ENCODE results near the gene C10orf71.

The C10orf71 gene

GRCh38 chr10:49277973-49278372, 21.0 kb upstream of the C10orf71 start:
- H4K20me1 ChIP-seq (ENCODE audit: insufficient read depth, low read length): no peaks in the 10 kb centered on the region
- TF ChIP-seq EZH2 (IDR thresholded peaks at IDR 0.05; ENCODE audit: borderline replicate concordance, low read length): no peak
- TF ChIP-seq CTCF (IDR thresholded peaks at IDR 0.05; ENCODE audit: low read length): no peak
- H2AFZ ChIP-seq (ENCODE audit: low read length): no peak overlapping the region
- H3K9me2 ChIP-seq (ENCODE audit: low read depth, low read length): no peaks in the 10 kb centered on the region
- H3K4me3 ChIP-seq (ENCODE audit: low read depth, low read length, poor library complexity, severe bottlenecking): no peak overlapping the region
- H3K36me3 ChIP-seq (ENCODE audit: insufficient read depth, low read length): no peaks in the 10 kb centered on the region
- H3K9me3 ChIP-seq (ENCODE audit: low read length): no peaks in the 10 kb centered on the region
- H3K27ac ChIP-seq (ENCODE audit: low read depth, low read length, poor library complexity, severe bottlenecking): no peak overlapping the region
- H3K79me2 ChIP-seq (ENCODE audit: insufficient read depth, low read length): no peaks in the 10 kb centered on the region
- no peaks in the 10 kb centered on the region for H3F3A ChIP-seq (ENCODE audit: insufficient read depth, low read length)
- H3K4me2 ChIP-seq (ENCODE audit: low read length): no peak overlapping the region
- H3K4me1 ChIP-seq (ENCODE audit: insufficient read depth, low read length, severe bottlenecking): no peaks in the 10 kb centered on the region
- H3K27me3 ChIP-seq (ENCODE audit: insufficient read depth, low read length): no peaks in the 10 kb centered on the region
- H3K9ac ChIP-seq (ENCODE audit: low read length): no peak overlapping the region

- Histone ChIP-seq H3K27me3 (ENCODE audit: insufficient read depth, low read length) (no peaks in the 10 kb centered on the region), H3K9ac (ENCODE audit: low read length) (no peak overlapping the region), H3K36me3 (ENCODE audit: insufficient read depth, low read length) (no peaks in the 10 kb centered on the region), H3K9me2 (ENCODE audit: low read depth, low read length) (no peaks in the 10 kb centered on the region), H3K4me2 (ENCODE audit: low read length) (no peak overlapping the region), H3K27ac (ENCODE audit: low read depth, low read length, poor library complexity, severe bottlenecking) (no peak overlapping the region), H2AFZ (ENCODE audit: low read length) (no peak overlapping the region), H4K20me1 (ENCODE audit: insufficient read depth, low read length) (no peaks in the 10 kb centered on the region), H3F3A (ENCODE audit: insufficient read depth, low read length) (no peaks in the 10 kb centered on the region), H3K79me2 (ENCODE audit: insufficient read depth, low read length) (no peaks in the 10 kb centered on the region), H3K4me3 (ENCODE audit: low read depth, low read length, poor library complexity, severe bottlenecking) (no peak overlapping the region), H3K4me1 (ENCODE audit: insufficient read depth, low read length, severe bottlenecking) (no peaks in the 10 kb centered on the region), H3K9me3 (ENCODE audit: low read length) (no peaks in the 10 kb centered on the region)
- no peak for TF ChIP-seq CTCF (IDR thresholded peaks at IDR 0.05; ENCODE audit: low read length)
- TF ChIP-seq EZH2 (IDR thresholded peaks at IDR 0.05; ENCODE audit: borderline replicate concordance, low read length): no peak
Observed at GRCh38 chr10:49278497-49278981, 20.4 kb upstream of the C10orf71 start.

- Histone ChIP-seq H3K4me2 (ENCODE audit: low read length) (no peak overlapping the region), H2AFZ (ENCODE audit: low read length) (no peak overlapping the region), H3K9me3 (ENCODE audit: low read length) (no peaks in the 10 kb centered on the region), H3K79me2 (ENCODE audit: insufficient read depth, low read length) (no peaks in the 10 kb centered on the region), H3K9ac (ENCODE audit: low read length) (no peak overlapping the region), H3K27me3 (ENCODE audit: insufficient read depth, low read length) (no peaks in the 10 kb centered on the region), H3F3A (ENCODE audit: insufficient read depth, low read length) (no peaks in the 10 kb centered on the region), H3K4me3 (ENCODE audit: low read depth, low read length, poor library complexity, severe bottlenecking) (no peak overlapping the region), H3K27ac (ENCODE audit: low read depth, low read length, poor library complexity, severe bottlenecking) (no peak overlapping the region), H3K9me2 (ENCODE audit: low read depth, low read length) (no peaks in the 10 kb centered on the region), H3K36me3 (ENCODE audit: insufficient read depth, low read length) (no peaks in the 10 kb centered on the region), H3K4me1 (ENCODE audit: insufficient read depth, low read length, severe bottlenecking) (no peaks in the 10 kb centered on the region), H4K20me1 (ENCODE audit: insufficient read depth, low read length) (no peaks in the 10 kb centered on the region)
- TF ChIP-seq EZH2 (IDR thresholded peaks at IDR 0.05; ENCODE audit: borderline replicate concordance, low read length): no peak
- no peak for TF ChIP-seq CTCF (IDR thresholded peaks at IDR 0.05; ENCODE audit: low read length)
Observed at GRCh38 chr10:49279015-49279880, 19.7 kb upstream of the C10orf71 start.

Data from OCI-LY1 (cell line).